Right lung (tissue), 5 donors: ENCODE measurements around the gene MAT2A. TPM values are rescaled to one million over a fixed set of nuclear protein-coding genes. Genes with fewer than 3 reads are reported as not detected.
"Not testable (repeated sequence)": the region's sequence is repeated elsewhere in the genome, so short reads cannot be mapped to it uniquely, and the experiment has no call there.

Experiments
- DNase-seq, 2 donors: peaks; one replicate each; pipeline ENCODE4 v3.0.0-alpha.2; 2013
- polyA plus RNA-seq, 5 donors: library from polyadenylated mRNA; unstranded; fragments of 120-200 nt; gene quantifications; one replicate each; pipeline versions ENCODE4 v1.2.1 to v1.2.3, GENCODE V29; 2013; ENCODE audit warnings: inconsistent platforms in 1 of 5, low replicate concordance in 1 of 5; ENCODE audit not compliant: insufficient read length in 5 of 5, insufficient read depth in 1 of 5

The MAT2A gene
- polyA plus RNA-seq, 5 donors: 274 to 398 (median 339) TPM

DNA sequence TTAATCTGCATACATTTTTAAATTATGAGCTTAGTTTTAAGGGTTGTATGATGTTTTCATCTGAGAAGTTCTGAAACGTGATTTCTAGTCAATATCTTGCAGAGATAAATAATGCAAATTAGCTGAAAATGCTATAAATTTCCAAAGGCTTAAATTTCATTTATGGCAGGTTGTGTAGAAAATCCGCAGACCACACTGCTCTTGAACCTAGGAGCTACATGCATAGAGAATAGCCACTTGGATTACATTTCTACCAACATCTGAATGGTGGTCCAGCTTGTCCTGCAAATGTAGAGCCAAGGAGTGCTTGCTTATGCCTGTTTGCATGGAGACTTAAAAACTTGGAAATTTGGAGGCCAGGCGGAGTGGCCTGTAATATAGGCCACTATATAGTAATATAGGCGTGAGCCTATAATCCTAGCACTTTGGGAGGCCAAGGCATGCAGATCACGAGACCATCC, 6.8 kb downstream of the MAT2A start:
- no peak for DNase-seq

DNA sequence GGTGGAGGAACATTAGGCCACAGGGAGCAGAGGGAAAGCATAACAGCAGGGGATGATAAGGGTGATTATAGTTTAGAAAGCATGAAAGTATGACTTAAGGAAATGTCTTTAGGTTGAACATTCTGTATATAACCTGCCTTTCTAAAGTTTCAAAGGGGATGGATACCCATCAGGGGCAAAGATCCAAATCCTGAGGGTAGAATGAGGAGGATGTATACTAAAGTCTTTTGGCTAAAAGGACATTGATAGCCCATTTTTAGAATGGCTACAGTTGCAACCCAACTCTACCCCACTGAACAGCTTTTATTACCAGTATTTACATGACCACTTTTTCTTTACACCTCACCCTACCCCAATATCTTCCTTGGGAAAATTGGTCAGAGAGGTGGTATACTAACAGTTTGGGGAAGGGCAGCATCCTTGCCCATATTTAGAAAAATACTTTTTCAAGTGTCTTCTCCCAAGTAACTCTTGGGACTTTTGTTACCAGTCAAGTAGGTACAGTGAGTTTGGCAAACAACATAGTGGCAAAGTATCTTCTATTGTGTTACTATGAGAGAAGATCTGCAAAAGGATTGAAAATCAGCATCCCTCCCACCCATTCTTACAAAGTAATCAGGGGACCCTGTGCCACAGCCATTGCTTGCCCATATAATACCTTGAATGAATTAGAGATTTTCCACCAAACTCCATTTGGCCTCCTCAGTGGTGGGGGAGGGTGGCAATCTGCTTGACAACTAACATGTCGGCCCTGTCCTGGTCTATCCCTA, 8.3 kb downstream of the MAT2A start:
- no peak for DNase-seq

DNA sequence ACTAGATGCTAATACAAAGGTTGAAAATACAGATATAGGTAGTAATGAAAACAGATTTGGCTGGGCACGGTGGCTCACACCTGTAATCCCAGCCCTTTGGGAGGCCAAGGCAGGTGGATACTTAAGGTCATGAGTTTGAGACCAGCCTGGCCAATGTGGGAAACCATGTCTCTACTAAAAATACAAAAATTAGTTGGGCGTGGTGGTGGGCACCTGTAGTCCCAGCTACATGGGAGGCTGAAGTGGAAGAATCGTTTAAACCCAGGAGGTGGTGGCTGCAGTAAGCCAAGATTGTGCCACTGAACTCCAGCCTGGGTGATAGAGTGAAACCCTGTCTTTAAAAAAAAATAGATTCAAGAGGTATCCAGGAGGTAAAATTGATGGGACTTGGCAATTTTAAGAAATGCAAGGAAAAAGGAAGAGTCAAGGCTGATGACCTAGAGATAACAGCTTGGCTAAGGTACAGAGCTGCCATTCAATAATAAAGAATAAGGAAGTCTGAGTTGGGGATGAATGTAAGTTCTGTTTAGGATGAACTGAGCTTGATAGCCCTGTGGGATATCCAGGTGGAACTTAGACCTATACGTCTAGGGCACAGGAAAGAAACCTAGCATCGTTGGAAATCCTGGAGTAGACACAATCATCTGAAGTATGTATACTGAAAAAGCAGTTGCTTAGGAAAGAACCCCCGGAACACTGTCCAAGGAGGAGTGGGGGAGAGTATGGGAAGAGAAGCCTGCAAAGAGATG, 9.1 kb downstream of the MAT2A start:
- no peak for DNase-seq

DNA sequence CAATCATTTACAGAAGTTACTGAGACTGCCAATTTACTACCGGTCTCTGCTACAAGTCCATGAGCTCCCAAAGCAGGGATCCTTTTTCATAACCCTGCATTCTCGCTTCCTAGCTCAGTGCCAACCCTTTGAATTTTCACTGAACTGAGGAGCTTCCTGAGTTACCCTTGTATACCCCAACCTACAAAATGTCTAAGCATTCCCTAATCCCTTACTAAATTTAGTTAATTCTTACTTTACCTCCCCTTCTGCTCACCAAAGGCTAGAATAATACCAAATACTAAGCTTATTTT, 9.6 kb downstream of the MAT2A start:
- no peak for DNase-seq

DNA sequence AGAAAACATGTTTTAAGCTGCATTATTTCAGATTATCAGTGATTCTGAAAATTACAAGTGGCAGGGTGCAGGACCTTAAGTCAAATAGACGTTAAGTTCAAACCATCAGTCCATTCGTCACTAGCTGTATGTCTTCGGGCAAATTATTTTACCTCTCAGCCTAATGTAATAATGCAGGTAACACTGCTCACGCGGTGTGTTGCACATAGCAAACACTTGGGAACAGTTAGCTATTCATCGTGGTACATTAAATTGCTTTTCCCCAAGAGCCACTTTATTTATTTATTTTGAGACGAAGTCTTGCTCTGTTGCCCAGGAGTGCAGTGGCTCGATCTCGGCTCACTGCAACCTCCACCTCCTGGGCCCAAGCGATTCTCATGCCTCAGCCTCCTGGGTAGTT, 10.1 kb downstream of the MAT2A start:
- DNase-seq: no peak

DNA sequence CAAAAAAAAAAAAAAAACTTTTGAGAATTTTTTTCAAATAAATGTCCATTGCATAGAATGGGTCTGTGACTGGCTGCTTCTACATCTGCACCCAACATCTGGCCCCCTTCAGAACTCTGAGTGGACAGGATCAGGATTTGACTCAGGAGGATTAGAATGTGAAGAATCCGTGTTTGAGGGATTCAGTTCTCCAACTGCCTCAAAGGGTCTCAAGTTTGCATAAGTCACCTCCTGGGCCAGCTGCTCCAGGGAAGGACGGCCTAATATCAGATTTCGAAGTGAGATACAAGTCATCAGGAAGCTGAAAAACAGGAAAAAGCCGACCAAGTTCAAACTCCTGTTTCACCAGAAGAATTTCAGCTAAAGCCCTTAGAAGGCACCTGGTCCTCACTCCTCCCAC, 10.9 kb downstream of the MAT2A start:
- no peak for DNase-seq

DNA sequence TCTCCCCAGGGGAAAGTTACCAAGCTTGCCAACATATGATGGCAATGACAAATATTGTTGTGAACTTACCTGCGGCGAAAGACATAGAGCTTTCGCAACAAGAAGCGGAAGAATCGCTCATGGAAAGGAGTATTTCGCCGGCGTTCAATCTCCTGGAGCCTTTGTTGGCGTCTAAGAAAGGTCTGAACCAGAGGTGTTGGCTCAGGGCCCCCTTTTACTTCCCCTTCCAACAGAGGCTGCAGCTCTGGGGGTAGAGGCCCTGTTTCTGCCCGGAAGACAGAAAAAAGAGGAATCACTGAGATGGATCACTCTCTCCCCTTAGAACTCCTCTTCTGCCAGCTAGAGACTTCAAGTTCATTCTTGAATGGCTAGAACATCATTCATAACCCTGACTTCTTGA, 11.5 kb downstream of the MAT2A start:
- no peak for DNase-seq

GRCh38 chr2:85551698-85552678, 13.0 kb downstream of the MAT2A start:
- DNase-seq: peak; percentile 54 to 72

- no peak for DNase-seq
These were observed 14.2 kb downstream of the MAT2A start for GRCh38 chr2:85553184-85553583.

DNA sequence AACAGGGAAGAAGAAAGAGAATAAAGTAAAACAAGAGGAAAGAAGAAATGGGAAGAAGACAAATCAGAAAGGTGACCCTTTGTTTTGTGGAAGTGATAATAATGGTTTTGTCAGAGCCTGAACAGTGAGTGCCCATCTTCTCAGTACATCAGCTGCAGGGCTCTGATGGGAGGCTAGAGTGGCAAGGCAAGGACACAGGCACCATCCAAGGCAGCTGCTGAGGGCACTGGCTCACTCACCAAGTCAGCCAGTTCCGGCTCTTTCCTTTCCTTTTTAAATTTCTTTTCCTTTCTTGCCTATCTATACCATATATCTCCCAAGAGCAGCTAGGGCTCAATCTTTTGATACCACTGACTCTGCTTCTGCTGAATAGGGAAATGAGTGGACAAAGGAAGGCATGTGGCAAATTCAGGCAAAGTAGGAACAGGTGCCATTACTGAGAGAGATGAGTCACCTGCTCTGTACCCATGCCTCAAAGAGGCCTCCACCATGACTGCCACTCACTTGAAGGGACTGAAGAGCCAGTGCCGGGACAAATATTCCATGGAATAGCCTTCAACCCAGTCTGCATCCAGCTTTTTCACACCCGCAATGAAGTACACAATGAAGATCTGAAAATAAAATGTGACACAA, 16.1 kb downstream of the MAT2A start:
- no peak for DNase-seq

- no peak for DNase-seq
These were observed 18.2 kb downstream of the MAT2A start for GRCh38 chr2:85557130-85557529.

DNA sequence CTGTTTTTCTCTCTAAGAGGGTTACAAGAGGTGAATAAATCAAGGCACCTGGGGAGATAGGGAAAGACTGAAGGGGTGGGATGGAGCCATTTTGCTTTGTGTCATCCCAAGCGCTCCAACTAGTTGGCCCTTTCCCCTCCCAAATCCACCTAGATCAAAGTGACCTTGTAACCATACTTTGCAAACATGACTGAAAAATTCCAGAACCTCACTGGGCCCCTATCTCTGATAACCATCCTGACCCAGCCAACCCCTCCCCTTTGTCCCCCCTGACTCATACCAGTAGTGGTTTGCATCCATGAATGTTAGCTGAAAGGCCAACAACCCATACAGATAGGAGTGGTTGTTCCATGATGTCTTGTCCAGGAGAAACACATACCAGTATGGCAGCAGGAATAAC, 19.2 kb downstream of the MAT2A start:
- DNase-seq: no peak

DNA sequence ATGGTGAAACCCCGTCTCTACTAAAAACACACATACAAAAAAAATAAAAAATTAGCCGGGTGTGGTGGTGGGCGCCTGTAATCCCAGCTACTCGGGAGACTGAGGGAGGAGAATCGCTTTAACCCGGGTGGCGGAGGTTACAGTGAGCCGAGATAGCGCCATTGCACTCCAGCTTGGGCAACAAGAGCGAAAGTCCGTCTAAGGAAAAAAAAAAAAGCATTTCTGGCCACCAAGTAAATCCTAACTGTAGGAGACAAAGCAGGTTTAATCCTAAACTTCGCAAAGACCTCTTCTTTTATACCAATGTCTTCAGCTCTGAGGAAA, 21.4 kb downstream of the MAT2A start:
- not testable (repeated sequence) for DNase-seq

GRCh38 chr2:85560812-85561279, 21.9 kb downstream of the MAT2A start:
- no peak for DNase-seq

- DNase-seq: peak; percentile 94 to 95
These were observed 22.6 kb downstream of the MAT2A start, which contains the start of gene GGCX for GRCh38 chr2:85561280-85562212. GGCX (minus strand) TSS chr2:85561493; CDS start chr2:85561428, 65 bp downstream.

GRCh38 chr2:85564144-85564563, 25.2 kb downstream of the MAT2A start:
- DNase-seq: no peak

- DNase-seq: no peak
These were observed 27.3 kb downstream of the MAT2A start for GRCh38 chr2:85566265-85566664.

GRCh38 chr2:85575739-85576138, 36.8 kb downstream of the MAT2A start:
- no peak for DNase-seq

DNA sequence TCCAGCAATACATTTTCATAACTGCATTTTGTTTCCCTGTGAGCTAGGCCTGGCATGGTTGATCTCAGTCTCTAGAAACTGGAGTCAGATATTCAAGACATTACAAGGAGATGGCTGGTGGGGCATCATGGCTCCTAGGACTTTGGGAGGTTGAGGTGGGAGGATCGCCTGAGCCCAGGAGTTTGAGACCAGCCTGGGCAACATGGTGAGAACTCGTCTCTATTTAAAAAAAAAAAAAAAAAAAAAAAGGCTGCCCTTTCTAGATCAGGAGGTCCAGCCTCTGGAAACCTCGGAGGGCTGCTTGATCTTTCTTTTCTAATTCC, 38.1 kb downstream of the MAT2A start:
- no peak for DNase-seq

GRCh38 chr2:85577386-85578242, 38.6 kb downstream of the MAT2A start, which contains the start of gene VAMP8:
VAMP8 (plus strand) TSS chr2:85577586; CDS start chr2:85577647, 61 bp downstream.
- DNase-seq: peak in 1 of 2 donors; percentile 49
